ENCODE data around the gene ATF7IP. TPM values are rescaled to one million over a fixed set of nuclear protein-coding genes. Genes with fewer than 3 reads are reported as not detected.

ATF7IP gene
- total RNA-seq, 1 donor from 2014 or later, result 204 TPM

- Mint-ChIP-seq H3K36me3 (ENCODE audit: unreplicated experiment) (no peaks in the 10 kb centered on the region), H3K9me3 (ENCODE audit: unreplicated experiment) (peaks cover 4% of the 10 kb centered on the region), H3K27ac (ENCODE audit: unreplicated experiment) (peak overlapping the region; percentile 71), H3K4me1 (ENCODE audit: low read depth, unreplicated experiment) (peaks cover 37% of the 10 kb centered on the region), H3K27me3 (ENCODE audit: unreplicated experiment) (no peaks in the 10 kb centered on the region), H3K4me3 (ENCODE audit: unreplicated experiment) (peak overlapping the region; percentile 53)
- TF ChIP-seq, protein P1, sequence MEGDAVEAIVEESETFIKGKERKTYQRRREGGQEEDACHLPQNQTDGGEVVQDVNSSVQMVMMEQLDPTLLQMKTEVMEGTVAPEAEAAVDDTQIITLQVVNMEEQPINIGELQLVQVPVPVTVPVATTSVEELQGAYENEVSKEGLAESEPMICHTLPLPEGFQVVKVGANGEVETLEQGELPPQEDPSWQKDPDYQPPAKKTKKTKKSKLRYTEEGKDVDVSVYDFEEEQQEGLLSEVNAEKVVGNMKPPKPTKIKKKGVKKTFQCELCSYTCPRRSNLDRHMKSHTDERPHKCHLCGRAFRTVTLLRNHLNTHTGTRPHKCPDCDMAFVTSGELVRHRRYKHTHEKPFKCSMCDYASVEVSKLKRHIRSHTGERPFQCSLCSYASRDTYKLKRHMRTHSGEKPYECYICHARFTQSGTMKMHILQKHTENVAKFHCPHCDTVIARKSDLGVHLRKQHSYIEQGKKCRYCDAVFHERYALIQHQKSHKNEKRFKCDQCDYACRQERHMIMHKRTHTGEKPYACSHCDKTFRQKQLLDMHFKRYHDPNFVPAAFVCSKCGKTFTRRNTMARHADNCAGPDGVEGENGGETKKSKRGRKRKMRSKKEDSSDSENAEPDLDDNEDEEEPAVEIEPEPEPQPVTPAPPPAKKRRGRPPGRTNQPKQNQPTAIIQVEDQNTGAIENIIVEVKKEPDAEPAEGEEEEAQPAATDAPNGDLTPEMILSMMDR (IDR thresholded peaks at IDR 0.05; ENCODE audit: partially characterized antibody, unreplicated experiment), result no peak
- no peak for DNase-seq
These were observed 7.7 kb downstream of the ATF7IP start for GRCh38 chr12:14373217-14373616.

GRCh38 chr12:14379508-14379907 lies 14.0 kb downstream of the ATF7IP start:
- no peak overlapping the region for H3K27ac Mint-ChIP-seq (ENCODE audit: unreplicated experiment)

DNA sequence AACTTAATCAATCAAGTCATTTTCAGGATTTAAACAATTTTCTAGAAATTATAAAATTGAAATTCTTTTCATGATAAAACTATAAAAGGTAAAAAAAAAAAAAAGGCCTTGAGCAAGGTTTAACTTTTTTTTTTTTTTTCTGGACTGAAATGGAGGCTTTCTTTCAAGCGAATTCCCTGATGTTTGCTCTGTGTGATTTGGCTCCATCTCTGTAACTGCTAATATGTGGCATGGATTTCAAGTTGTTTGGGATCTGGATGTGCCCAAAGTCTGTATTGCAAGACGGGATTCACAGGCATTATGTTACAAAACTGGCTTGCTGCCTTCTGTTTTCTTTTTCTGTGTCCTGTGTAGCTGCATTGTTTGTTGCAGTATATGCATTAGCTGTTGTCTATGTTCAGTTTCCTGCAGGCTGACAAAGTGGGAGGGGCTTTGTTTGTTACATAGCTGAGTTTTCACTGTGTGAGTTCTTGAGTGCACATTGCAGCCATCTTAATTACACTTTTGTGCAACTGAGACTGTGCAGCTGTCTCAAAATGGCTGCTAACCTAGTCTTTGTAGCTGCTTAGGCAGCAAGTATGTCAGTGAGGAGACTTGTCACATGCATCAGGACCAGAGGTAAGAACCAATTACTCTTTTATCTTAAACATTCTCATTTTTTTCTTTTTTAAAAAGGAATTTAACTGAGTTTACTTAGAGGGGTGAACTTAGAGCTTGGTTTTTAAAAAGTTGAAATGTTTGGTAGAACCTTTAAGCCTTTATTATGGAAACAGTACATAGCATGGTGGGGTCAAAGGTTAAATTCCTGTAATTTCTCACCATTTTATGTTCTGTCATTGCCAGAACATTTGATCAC lies 19.5 kb downstream of the ATF7IP start:
- peak overlapping the region; percentile 100 for H3K27ac Mint-ChIP-seq (ENCODE audit: unreplicated experiment)
- H3K4me3 Mint-ChIP-seq (ENCODE audit: unreplicated experiment), result peak overlapping the region; percentile 93
- TF ChIP-seq, protein P1 (IDR thresholded peaks at IDR 0.05; ENCODE audit: partially characterized antibody, unreplicated experiment), result no peak
- peaks cover 29% of the 10 kb centered on the region for H3K4me1 Mint-ChIP-seq (ENCODE audit: low read depth, unreplicated experiment)
- peak; percentile 38 for DNase-seq
- H3K27me3 Mint-ChIP-seq (ENCODE audit: unreplicated experiment), result no peaks in the 10 kb centered on the region
- H3K9me3 Mint-ChIP-seq (ENCODE audit: unreplicated experiment), result peaks cover 5% of the 10 kb centered on the region
- H3K36me3 Mint-ChIP-seq (ENCODE audit: unreplicated experiment), result peaks cover 12% of the 10 kb centered on the region

More at GRCh38 chr12:14379508-14379907, 14.0 kb downstream of the ATF7IP start:
- DNase-seq, result no peak
- peaks cover 26% of the 10 kb centered on the region for H3K4me1 Mint-ChIP-seq (ENCODE audit: low read depth, unreplicated experiment)
- TF ChIP-seq, protein P1 (IDR thresholded peaks at IDR 0.05; ENCODE audit: partially characterized antibody, unreplicated experiment), result no peak
- peaks cover 23% of the 10 kb centered on the region for H3K36me3 Mint-ChIP-seq (ENCODE audit: unreplicated experiment)
- no peaks in the 10 kb centered on the region for H3K27me3 Mint-ChIP-seq (ENCODE audit: unreplicated experiment)
- peaks cover 6% of the 10 kb centered on the region for H3K9me3 Mint-ChIP-seq (ENCODE audit: unreplicated experiment)
- no peak overlapping the region for H3K4me3 Mint-ChIP-seq (ENCODE audit: unreplicated experiment)

- H3K27me3 Mint-ChIP-seq (ENCODE audit: unreplicated experiment), result no peaks in the 10 kb centered on the region
- H3K4me3 Mint-ChIP-seq (ENCODE audit: unreplicated experiment), result peak overlapping the region; percentile 15
- peaks cover 3% of the 10 kb centered on the region for H3K36me3 Mint-ChIP-seq (ENCODE audit: unreplicated experiment)
- no peak for DNase-seq
- TF ChIP-seq, protein P1 (IDR thresholded peaks at IDR 0.05; ENCODE audit: partially characterized antibody, unreplicated experiment), result no peak
- peak overlapping the region; percentile 77 for H3K27ac Mint-ChIP-seq (ENCODE audit: unreplicated experiment)
- peaks cover 4% of the 10 kb centered on the region for H3K9me3 Mint-ChIP-seq (ENCODE audit: unreplicated experiment)
- peaks cover 34% of the 10 kb centered on the region for H3K4me1 Mint-ChIP-seq (ENCODE audit: low read depth, unreplicated experiment)
These were observed 21.9 kb downstream of the ATF7IP start for GRCh38 chr12:14387219-14387871.

DNA sequence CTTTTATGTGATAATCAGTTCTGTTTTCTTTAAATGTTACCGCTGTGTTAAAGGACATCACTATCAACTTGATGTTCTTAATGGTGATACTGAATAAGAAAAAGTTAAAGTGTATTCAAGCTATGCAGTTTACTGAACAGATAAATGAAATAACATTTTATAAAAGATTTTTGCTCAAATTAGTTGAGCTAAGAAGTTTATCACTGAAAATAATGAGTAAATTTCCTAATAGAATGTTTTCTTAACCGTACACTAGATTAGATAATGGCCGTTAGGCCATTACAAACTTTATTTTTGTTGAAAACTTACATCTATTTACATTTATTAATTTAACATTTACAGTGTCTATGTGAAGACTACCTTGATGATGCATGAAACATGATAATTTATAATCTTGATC lies 25.0 kb downstream of the ATF7IP start:
- Mint-ChIP-seq H3K36me3 (ENCODE audit: unreplicated experiment) (peaks cover 3% of the 10 kb centered on the region), H3K9me3 (ENCODE audit: unreplicated experiment) (peaks cover 2% of the 10 kb centered on the region), H3K27ac (ENCODE audit: unreplicated experiment) (no peak overlapping the region), H3K4me1 (ENCODE audit: low read depth, unreplicated experiment) (peaks cover 31% of the 10 kb centered on the region), H3K27me3 (ENCODE audit: unreplicated experiment) (no peaks in the 10 kb centered on the region), H3K4me3 (ENCODE audit: unreplicated experiment) (no peak overlapping the region)
- TF ChIP-seq, protein P1 (IDR thresholded peaks at IDR 0.05; ENCODE audit: partially characterized antibody, unreplicated experiment), result no peak
- no peak for DNase-seq
